ENCODE data around the gene HSPA9. TPM values are rescaled to one million over a fixed set of nuclear protein-coding genes. Genes with fewer than 3 reads are reported as not detected.

The HSPA9 gene
- polyA plus RNA-seq, 1 donor from 2014 or later = 280 TPM

GRCh38 chr5:138605254-138605972 is 30.2 kb upstream of the HSPA9 start (continued):
- TF ChIP-seq POLR2AphosphoS5 (IDR thresholded peaks at IDR 0.05) = no peak
- no peak for TF ChIP-seq TAF1 (IDR thresholded peaks at IDR 0.05; ENCODE audit: low read depth)

- H3K9me3 ChIP-seq (ENCODE audit: low read length) = no peaks in the 10 kb centered on the region
- no peak overlapping the region for H3K4me3 ChIP-seq (ENCODE audit: low read length)
- peaks cover 4% of the 10 kb centered on the region for H3F3A ChIP-seq (ENCODE audit: insufficient read depth, low read length, poor library complexity, severe bottlenecking)
- no peak overlapping the region for H2AFZ ChIP-seq (ENCODE audit: low read depth, low read length)
- no peak overlapping the region for H3K4me2 ChIP-seq (ENCODE audit: low read length)
- H3K9ac ChIP-seq (ENCODE audit: low read length) = no peak overlapping the region
- H3K27ac ChIP-seq (ENCODE audit: low read length) = peak overlapping the region; percentile 64
- H3K36me3 ChIP-seq (ENCODE audit: insufficient read depth, low read length) = no peaks in the 10 kb centered on the region
- no peaks in the 10 kb centered on the region for H3K79me2 ChIP-seq (replicated peaks; ENCODE audit: insufficient read depth, low read length)
- no peaks in the 10 kb centered on the region for H4K20me1 ChIP-seq (ENCODE audit: insufficient read depth)
- no peak for TF ChIP-seq RAD21 (conservative IDR thresholded peaks at IDR 0.05)
- no peaks in the 10 kb centered on the region for H3K27me3 ChIP-seq (ENCODE audit: insufficient read depth, low read depth, low read length)
- H3K9me2 ChIP-seq (ENCODE audit: insufficient read depth, low read length) = no peaks in the 10 kb centered on the region
Observed at GRCh38 chr5:138604176-138604785, 29.1 kb upstream of the HSPA9 start.

- Histone ChIP-seq H2AFZ (ENCODE audit: low read depth, low read length) (no peak overlapping the region), H3K4me3 (ENCODE audit: low read length) (peak overlapping the region; percentile 15), H3K79me2 (replicated peaks; ENCODE audit: insufficient read depth, low read length) (no peaks in the 10 kb centered on the region), H3K27ac (ENCODE audit: low read length) (peak overlapping the region; percentile 64), H3K36me3 (ENCODE audit: insufficient read depth, low read length) (no peaks in the 10 kb centered on the region), H3F3A (ENCODE audit: insufficient read depth, low read length, poor library complexity, severe bottlenecking) (peaks cover 4% of the 10 kb centered on the region), H3K4me2 (ENCODE audit: low read length) (no peak overlapping the region), H3K9me3 (ENCODE audit: low read length) (no peaks in the 10 kb centered on the region), H3K27me3 (ENCODE audit: insufficient read depth, low read depth, low read length) (no peaks in the 10 kb centered on the region), H4K20me1 (ENCODE audit: insufficient read depth) (no peaks in the 10 kb centered on the region), H3K9me2 (ENCODE audit: insufficient read depth, low read length) (no peaks in the 10 kb centered on the region), H3K9ac (ENCODE audit: low read length) (peak overlapping the region; percentile 30)
- TF ChIP-seq EP300 (conservative IDR thresholded peaks at IDR 0.05; ENCODE audit: poor library complexity, severe bottlenecking) (peak; percentile 18), EZH2 (IDR thresholded peaks at IDR 0.05; ENCODE audit: borderline replicate concordance, insufficient read depth, low read length, poor library complexity, severe bottlenecking) (no peak)
Observed at GRCh38 chr5:138603249-138603920, 28.2 kb upstream of the HSPA9 start.

DNA sequence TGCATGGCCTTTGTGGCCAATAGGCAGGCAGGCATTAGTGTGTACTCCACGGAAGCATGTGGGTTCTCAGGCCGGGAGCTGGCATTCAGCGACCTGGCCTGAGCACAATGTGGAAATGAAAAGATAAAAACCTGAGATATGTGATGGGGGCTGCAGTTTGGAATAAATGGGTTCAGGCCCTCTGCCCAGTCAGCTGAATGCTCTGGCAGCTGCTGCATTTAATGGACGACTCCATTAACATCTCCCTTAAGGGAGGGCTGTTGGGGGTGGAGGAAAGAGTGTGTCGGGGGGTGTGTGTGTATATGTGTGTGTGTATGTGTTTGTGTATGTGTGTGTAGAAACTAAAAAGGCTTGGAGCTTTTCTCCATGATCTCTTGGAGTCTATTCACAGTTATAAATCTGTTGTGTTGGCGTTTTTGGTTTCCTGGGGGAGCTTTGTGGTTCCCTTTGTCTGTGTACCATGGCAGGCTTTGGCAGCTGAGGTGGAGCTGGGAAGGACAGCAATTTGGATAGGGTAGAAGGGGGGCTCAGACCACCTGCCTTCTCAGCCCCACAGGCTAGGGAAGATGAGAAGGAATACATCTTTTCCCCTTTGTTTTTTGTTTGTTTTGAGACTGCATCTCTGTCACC is 27.3 kb upstream of the HSPA9 start:
- Histone ChIP-seq H3K27ac (ENCODE audit: low read length) (peak overlapping the region; percentile 64), H3K4me3 (ENCODE audit: low read length) (no peak overlapping the region), H3K4me2 (ENCODE audit: low read length) (no peak overlapping the region), H3K79me2 (replicated peaks; ENCODE audit: insufficient read depth, low read length) (no peaks in the 10 kb centered on the region), H3K9me2 (ENCODE audit: insufficient read depth, low read length) (no peaks in the 10 kb centered on the region), H3K27me3 (ENCODE audit: insufficient read depth, low read depth, low read length) (no peaks in the 10 kb centered on the region), H2AFZ (ENCODE audit: low read depth, low read length) (no peak overlapping the region), H4K20me1 (ENCODE audit: insufficient read depth) (no peaks in the 10 kb centered on the region), H3K9me3 (ENCODE audit: low read length) (no peaks in the 10 kb centered on the region), H3K9ac (ENCODE audit: low read length) (no peak overlapping the region), H3K36me3 (ENCODE audit: insufficient read depth, low read length) (no peaks in the 10 kb centered on the region), H3F3A (ENCODE audit: insufficient read depth, low read length, poor library complexity, severe bottlenecking) (peaks cover 4% of the 10 kb centered on the region)
- TF ChIP-seq, protein P1, sequence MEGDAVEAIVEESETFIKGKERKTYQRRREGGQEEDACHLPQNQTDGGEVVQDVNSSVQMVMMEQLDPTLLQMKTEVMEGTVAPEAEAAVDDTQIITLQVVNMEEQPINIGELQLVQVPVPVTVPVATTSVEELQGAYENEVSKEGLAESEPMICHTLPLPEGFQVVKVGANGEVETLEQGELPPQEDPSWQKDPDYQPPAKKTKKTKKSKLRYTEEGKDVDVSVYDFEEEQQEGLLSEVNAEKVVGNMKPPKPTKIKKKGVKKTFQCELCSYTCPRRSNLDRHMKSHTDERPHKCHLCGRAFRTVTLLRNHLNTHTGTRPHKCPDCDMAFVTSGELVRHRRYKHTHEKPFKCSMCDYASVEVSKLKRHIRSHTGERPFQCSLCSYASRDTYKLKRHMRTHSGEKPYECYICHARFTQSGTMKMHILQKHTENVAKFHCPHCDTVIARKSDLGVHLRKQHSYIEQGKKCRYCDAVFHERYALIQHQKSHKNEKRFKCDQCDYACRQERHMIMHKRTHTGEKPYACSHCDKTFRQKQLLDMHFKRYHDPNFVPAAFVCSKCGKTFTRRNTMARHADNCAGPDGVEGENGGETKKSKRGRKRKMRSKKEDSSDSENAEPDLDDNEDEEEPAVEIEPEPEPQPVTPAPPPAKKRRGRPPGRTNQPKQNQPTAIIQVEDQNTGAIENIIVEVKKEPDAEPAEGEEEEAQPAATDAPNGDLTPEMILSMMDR (IDR thresholded peaks at IDR 0.05; ENCODE audit: poor library complexity, severe bottlenecking) = no peak
- no peak for TF ChIP-seq RAD21 (conservative IDR thresholded peaks at IDR 0.05)
- TF ChIP-seq TAF1 (IDR thresholded peaks at IDR 0.05; ENCODE audit: low read depth) = no peak
- TF ChIP-seq MXI1 (conservative IDR thresholded peaks at IDR 0.05; ENCODE audit: poor library complexity, severe bottlenecking) = no peak
- TF ChIP-seq EZH2 (IDR thresholded peaks at IDR 0.05; ENCODE audit: borderline replicate concordance, insufficient read depth, low read length, poor library complexity, severe bottlenecking) = no peak
- no peak for TF ChIP-seq EP300 (conservative IDR thresholded peaks at IDR 0.05; ENCODE audit: poor library complexity, severe bottlenecking)
- no peak for TF ChIP-seq SMC3 (conservative IDR thresholded peaks at IDR 0.05; ENCODE audit: poor library complexity)
- TF ChIP-seq, protein P2, sequence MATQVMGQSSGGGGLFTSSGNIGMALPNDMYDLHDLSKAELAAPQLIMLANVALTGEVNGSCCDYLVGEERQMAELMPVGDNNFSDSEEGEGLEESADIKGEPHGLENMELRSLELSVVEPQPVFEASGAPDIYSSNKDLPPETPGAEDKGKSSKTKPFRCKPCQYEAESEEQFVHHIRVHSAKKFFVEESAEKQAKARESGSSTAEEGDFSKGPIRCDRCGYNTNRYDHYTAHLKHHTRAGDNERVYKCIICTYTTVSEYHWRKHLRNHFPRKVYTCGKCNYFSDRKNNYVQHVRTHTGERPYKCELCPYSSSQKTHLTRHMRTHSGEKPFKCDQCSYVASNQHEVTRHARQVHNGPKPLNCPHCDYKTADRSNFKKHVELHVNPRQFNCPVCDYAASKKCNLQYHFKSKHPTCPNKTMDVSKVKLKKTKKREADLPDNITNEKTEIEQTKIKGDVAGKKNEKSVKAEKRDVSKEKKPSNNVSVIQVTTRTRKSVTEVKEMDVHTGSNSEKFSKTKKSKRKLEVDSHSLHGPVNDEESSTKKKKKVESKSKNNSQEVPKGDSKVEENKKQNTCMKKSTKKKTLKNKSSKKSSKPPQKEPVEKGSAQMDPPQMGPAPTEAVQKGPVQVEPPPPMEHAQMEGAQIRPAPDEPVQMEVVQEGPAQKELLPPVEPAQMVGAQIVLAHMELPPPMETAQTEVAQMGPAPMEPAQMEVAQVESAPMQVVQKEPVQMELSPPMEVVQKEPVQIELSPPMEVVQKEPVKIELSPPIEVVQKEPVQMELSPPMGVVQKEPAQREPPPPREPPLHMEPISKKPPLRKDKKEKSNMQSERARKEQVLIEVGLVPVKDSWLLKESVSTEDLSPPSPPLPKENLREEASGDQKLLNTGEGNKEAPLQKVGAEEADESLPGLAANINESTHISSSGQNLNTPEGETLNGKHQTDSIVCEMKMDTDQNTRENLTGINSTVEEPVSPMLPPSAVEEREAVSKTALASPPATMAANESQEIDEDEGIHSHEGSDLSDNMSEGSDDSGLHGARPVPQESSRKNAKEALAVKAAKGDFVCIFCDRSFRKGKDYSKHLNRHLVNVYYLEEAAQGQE (IDR thresholded peaks at IDR 0.05; ENCODE audit: borderline replicate concordance) = no peak
- TF ChIP-seq POLR2AphosphoS5 (IDR thresholded peaks at IDR 0.05) = no peak

Measured in neural cell (in vitro differentiated cells).